Ectodermal cell (in vitro differentiated cells): ENCODE data around the gene RABEPK.
A peak's percentile ranks its signal among the peaks of the same experiment; 100 is the strongest.
"Not testable (repeated sequence)": the region's sequence is repeated elsewhere in the genome, so short reads cannot be mapped to it uniquely, and the experiment has no call there.

Experiments
- H3K27ac ChIP-seq: 2 replicates; pipeline ENCODE4 v1.7.0; 2013; ENCODE audit warnings: mild to moderate bottlenecking, low read depth, low read length; ENCODE audit not compliant: insufficient read depth, poor library complexity, severe bottlenecking
- H3K27me3 ChIP-seq: 2 replicates; pipeline ENCODE4 v1.7.0; 2013; ENCODE audit warnings: mild to moderate bottlenecking, low read length; ENCODE audit not compliant: insufficient read depth, control insufficient read depth, poor library complexity, severe bottlenecking
- H3K36me3 ChIP-seq: one replicate; pipeline ENCODE4 v1.7.0; 2013; ENCODE audit warnings: low read length; ENCODE audit not compliant: control insufficient read depth, insufficient read depth
- H3K4me1 ChIP-seq: one replicate; pipeline ENCODE4 v1.7.0; 2013; ENCODE audit warnings: low read length; ENCODE audit not compliant: control insufficient read depth, insufficient read depth
- H3K4me3 ChIP-seq: 2 replicates; pipeline ENCODE4 v1.7.0; 2013; ENCODE audit warnings: low read depth, low read length, control low read depth; ENCODE audit not compliant: insufficient read depth
- H3K9me3 ChIP-seq: 2 replicates; pipeline ENCODE4 v1.7.0; 2013; ENCODE audit warnings: mild to moderate bottlenecking, low read length, moderate library complexity; ENCODE audit not compliant: control insufficient read depth
- WGBS, 2 experiments: methylation state at CpG; one replicate each; pipeline ENCODE4 v1.1.7; 2013; ENCODE audit warnings: missing lambda C conversion rate in 2 of 2; 5-methylcytosine and 5-hydroxymethylcytosine counted together

The RABEPK gene

DNA sequence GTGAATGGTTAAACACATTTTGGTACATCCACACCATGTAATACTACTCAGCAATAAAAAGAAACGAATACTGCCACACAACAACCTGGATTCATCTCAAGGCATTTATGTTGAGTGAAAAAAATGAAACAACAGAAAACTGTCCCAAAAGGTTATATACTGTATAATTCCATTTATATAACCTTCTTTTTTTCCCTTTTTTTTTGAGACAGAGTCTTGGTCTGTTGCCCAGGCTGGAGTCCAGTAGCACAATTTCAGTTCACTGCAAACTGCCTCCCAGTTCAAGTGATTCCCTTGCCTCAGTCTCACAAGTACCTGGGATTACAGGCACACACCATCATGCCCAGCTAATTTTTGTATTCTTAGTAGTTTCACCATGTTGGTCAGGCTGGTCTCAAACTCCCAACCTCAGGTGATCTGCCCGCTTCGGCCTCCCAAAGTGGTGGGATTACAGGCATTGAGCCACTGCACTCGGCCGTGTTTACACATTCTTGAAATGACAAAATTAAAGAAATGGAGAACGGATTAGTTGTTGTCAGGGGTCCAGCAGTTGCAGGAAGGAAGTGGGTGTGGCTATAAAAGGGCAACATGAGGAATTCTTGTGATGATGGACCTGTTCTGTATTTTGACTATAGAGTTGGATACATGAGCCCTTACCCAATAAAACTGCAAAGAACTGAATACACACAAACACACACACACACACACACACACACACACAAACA lies 28.1 kb upstream of the RABEPK start:
- no peaks in the 10 kb centered on the region for H3K4me1 ChIP-seq
- no peak overlapping the region for H3K4me3 ChIP-seq
- H3K9me3 ChIP-seq = no peaks in the 10 kb centered on the region
- H3K36me3 ChIP-seq = peaks cover 3% of the 10 kb centered on the region
- 85 to 95% methylated on average over 6 of the region's 6 CpGs for WGBS, 2 experiments
- H3K27me3 ChIP-seq = no peaks in the 10 kb centered on the region
- no peak overlapping the region for H3K27ac ChIP-seq

DNA sequence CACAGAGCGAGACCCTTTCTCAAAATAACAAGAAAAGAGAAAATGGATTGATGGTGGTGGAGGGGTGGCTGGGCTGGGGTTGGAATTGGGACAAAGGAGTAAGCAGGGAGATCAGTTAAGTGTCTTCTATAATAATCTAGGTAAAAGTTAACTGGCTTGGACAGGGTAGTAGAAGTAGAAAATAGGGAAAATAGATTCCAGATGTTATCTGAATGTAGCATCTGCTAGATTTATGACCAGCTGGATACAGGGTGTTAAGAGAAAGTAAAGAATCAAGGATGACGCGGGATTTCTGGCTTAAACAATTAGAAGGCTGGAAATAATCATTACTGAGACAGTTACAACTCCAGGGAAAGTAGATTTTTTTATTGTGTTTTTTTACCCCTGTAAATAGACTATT lies 23.7 kb upstream of the RABEPK start:
- Histone ChIP-seq H3K27ac (no peak overlapping the region), H3K4me3 (no peak overlapping the region), H3K27me3 (no peaks in the 10 kb centered on the region), H3K36me3 (no peaks in the 10 kb centered on the region), H3K9me3 (no peaks in the 10 kb centered on the region), H3K4me1 (no peaks in the 10 kb centered on the region)
- WGBS, 2 experiments = 96% methylated on average over 3 of the region's 3 CpGs

GRCh38 chr9:125177888-125178287 lies 22.5 kb upstream of the RABEPK start:
- WGBS, 2 experiments = 100% methylated on average over 1 of the region's 1 CpG
- H3K36me3 ChIP-seq = no peaks in the 10 kb centered on the region
- no peak overlapping the region for H3K4me3 ChIP-seq
- H3K27me3 ChIP-seq = no peaks in the 10 kb centered on the region
- no peaks in the 10 kb centered on the region for H3K9me3 ChIP-seq
- no peak overlapping the region for H3K27ac ChIP-seq
- H3K4me1 ChIP-seq = no peaks in the 10 kb centered on the region

DNA sequence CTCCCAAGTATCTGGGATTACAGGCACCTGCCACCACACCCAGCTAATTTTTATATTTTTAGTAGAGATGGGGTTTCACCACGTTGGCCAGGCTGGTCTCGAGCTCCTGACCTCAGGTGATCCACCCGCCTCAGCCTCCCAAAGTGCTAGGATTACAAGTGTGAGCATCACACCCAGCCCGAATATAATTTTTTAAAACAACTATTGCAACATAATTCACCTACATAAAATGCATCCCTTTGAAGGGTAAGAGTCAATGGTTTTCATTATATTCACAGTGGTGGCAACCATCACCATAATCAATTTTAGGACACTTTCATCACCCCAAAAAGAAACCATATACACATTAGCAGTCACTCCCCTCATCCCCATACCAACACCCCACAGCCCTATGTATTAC lies 20.6 kb upstream of the RABEPK start:
- not testable (repeated sequence) for H3K27me3 ChIP-seq, H3K36me3 ChIP-seq, H3K4me1 ChIP-seq, H3K9me3 ChIP-seq, H3K4me3 ChIP-seq, H3K27ac ChIP-seq
- WGBS, 2 experiments = 92 to 93% methylated on average over 4 of the region's 4 CpGs

DNA sequence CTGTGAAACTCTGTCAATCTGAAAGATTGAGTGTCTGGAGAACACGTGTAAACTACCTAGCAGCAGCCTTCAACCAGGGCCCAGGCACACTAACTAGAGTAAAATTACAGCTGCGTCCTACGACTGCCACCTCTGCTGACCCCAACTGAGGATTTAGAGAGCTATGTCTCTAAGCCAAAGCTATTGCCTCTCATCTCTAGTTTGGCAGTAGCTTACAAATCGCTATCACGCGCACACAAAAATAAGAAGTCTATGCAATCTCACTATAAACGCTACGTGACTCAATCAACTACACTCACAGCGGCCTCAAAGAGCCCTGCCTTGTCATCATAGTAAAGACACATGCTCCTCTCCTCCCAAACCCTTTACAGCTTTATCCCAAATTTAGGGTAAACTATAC lies 19.5 kb upstream of the RABEPK start:
- Histone ChIP-seq H3K4me3 (no peak overlapping the region), H3K36me3 (no peaks in the 10 kb centered on the region), H3K9me3 (no peaks in the 10 kb centered on the region), H3K27me3 (no peaks in the 10 kb centered on the region), H3K4me1 (no peaks in the 10 kb centered on the region), H3K27ac (no peak overlapping the region)
- WGBS, 2 experiments = 95% methylated on average over 9 of the region's 9 CpGs

- H3K4me3 ChIP-seq, H3K4me1 ChIP-seq, H3K36me3 ChIP-seq, H3K27me3 ChIP-seq, H3K27ac ChIP-seq, H3K9me3 ChIP-seq: not testable (repeated sequence)
- 93 to 94% methylated on average over 4 of the region's 4 CpGs for WGBS, 2 experiments
Measured at GRCh38 chr9:125181756-125182155, 18.6 kb upstream of the RABEPK start.

DNA sequence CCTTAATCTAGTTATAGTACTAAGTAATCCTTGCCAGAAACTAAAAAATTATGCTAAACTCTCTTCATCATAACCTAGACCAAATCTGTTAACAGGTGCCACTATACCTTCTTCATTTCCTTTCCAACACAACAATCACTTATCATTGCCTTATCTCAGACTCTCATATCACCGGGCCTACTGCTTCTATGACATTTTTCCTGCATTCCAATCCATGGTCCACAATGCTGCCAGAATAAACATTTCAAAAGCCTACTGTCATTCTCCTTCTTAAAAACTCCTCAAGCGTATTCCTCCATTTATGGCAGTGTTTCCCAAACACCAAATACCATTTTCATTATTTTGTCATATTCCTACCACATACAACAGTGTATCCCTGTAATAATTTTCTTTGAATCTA lies 17.3 kb upstream of the RABEPK start:
- Histone ChIP-seq H3K9me3 (no peaks in the 10 kb centered on the region), H3K36me3 (no peaks in the 10 kb centered on the region), H3K27me3 (no peaks in the 10 kb centered on the region), H3K27ac (no peak overlapping the region), H3K4me3 (no peak overlapping the region), H3K4me1 (peaks cover under 1% of the 10 kb centered on the region)
- WGBS, 2 experiments = 91 to 95% methylated on average over 2 of the region's 2 CpGs

GRCh38 chr9:125183561-125183960 lies 16.8 kb upstream of the RABEPK start:
- H3K27ac ChIP-seq = no peak overlapping the region
- no peak overlapping the region for H3K4me3 ChIP-seq
- WGBS, 2 experiments = 89 to 96% methylated on average over 2 of the region's 2 CpGs
- no peaks in the 10 kb centered on the region for H3K27me3 ChIP-seq
- no peaks in the 10 kb centered on the region for H3K36me3 ChIP-seq
- peaks cover 5% of the 10 kb centered on the region for H3K4me1 ChIP-seq
- no peaks in the 10 kb centered on the region for H3K9me3 ChIP-seq

DNA sequence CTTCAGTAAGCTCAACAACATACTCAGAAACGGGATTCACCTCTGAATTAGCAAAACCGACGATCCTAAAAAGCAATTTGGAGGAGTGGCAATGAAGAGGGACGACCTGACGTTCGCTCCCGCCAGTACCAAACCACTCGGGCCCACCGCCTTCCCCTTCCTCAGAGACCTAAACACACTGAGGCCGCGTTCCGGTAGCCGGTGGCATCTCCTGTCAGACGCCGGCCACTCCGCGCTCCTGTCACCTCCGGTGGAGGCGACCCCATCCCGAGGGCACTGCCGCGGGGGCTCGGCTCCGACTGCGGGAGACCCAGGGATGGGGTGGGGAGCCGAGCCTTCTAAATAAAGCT lies 11.4 kb upstream of the RABEPK start:
- H3K27me3 ChIP-seq = no peaks in the 10 kb centered on the region
- peak overlapping the region; percentile 82 for H3K4me3 ChIP-seq
- 2% methylated on average over 26 of the region's 26 CpGs for WGBS, 2 experiments
- H3K27ac ChIP-seq = peak overlapping the region; percentile 51
- H3K36me3 ChIP-seq = no peaks in the 10 kb centered on the region
- no peaks in the 10 kb centered on the region for H3K9me3 ChIP-seq
- peaks cover 5% of the 10 kb centered on the region for H3K4me1 ChIP-seq

DNA sequence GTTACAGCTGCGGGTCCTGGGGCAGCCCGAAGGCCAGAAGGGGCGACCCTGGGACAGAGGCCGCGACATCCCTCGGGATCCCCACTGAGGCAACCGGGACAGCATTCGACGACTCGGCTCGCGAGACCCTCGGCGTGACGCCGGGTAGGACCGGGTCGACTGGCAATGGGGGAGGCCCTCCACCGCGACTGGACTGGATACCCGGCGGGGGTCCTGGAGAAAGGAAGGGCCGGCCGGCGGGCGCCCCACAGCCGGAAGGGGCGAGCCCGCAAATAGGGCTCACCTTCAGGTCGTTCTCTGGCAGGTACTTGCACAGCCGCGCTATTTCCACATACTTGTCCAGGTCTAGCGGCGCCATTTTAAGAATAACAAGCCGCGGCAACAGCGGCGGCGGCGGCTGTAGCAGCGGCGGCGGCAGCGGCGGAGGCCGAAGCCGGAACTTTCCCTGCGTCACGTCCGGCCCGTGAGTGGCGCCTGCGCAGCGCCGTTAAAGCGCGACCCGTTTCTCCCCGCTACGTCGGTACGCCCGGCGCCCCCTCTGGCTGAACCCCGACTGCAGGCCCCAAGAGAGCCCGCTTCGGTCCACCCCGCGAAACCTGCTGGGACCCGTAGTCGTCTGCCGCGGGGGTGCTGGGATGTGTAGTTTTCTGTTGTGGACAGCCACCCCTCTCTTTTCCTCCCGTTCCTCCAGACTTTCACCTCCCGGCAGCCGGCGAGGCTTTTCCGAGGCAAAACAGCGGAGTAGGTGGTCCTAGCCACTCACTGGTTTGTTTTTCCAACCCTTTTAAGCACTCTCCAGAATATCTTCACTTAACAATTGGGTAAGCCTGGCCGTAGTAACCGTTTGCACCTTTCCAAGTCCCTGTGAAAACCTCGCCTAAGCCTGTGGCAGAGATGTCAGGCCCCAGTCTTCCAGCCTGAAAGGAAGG lies 10.7 kb upstream of the RABEPK start, which contains the start of gene PPP6C:
PPP6C (minus strand) TSS at position 443 of the 929 bp plus-strand sequence; CDS start at position 358, 85 bp downstream.
- H3K4me3 ChIP-seq = peak within 1 kb of the TSS; percentile 82
- no peaks in the 10 kb centered on the region for H3K36me3 ChIP-seq
- peaks cover 5% of the 10 kb centered on the region for H3K4me1 ChIP-seq
- H3K27ac ChIP-seq = peak within 1 kb of the TSS; percentile 52
- WGBS, 2 experiments = 1% methylated on average over 82 of the region's 82 CpGs
- H3K9me3 ChIP-seq = no peaks in the 10 kb centered on the region
- H3K27me3 ChIP-seq = no peaks in the 10 kb centered on the region
